GM12878 (cell line): ENCODE measurements around the gene PDE1C. TPM values are rescaled to one million over a fixed set of nuclear protein-coding genes. Genes with fewer than 3 reads are reported as not detected.

Experiments used
- ATAC-seq: fragments of 200-7000 bp; cut with Tn5 transposase; 3 replicates; pipeline ENCODE4 v1.9.1; 2020; ENCODE audit warnings: mild to moderate bottlenecking, moderate library complexity
- BruUV-seq: library from RNA; stranded (reverse); fragments of 400-500 nt; replicated peaks from 2 replicates; lab custom pipeline; 2021; lab: Mats Ljungman, UMichigan
- CTCF ChIA-PET: fragments of 300-600 bp; sonication (Branson Sonifier 250); formaldehyde crosslinking; extraction: SDS; loops from one replicate; lab custom pipeline; 2021; ENCODE audit warnings: inconsistent platforms; lab: Yijun Ruan, JAX
- POLR2A ChIA-PET: fragments of 350-600 bp; formaldehyde crosslinking; extraction: SDS; loops from one replicate; lab custom pipeline; 2021; ENCODE audit warnings: inconsistent platforms; lab: Charles Lee
- RAD21 ChIA-PET: fragments of 300-600 bp; sonication (Branson Sonifier 250); formaldehyde crosslinking; loops from one replicate; lab custom pipeline; 2023; ENCODE audit warnings: antibody characterized with exemption; ENCODE audit not compliant: unreplicated experiment; lab: Charles Lee
- SMC1A ChIA-PET: fragments of 300-600 bp; sonication (Branson Sonifier 250); formaldehyde crosslinking; loops from one replicate; lab custom pipeline; 2023; ENCODE audit not compliant: unreplicated experiment, uncharacterized antibody; lab: Charles Lee
- DNase-seq: peaks from one replicate; pipeline ENCODE4 v3.0.0-alpha.2; 2011; ENCODE audit warnings: low read depth, low spot score
- FAIRE-seq: peaks from 3 replicates; lab custom pipeline; 2011; peaks lifted over from hg19 to GRCh38; lab: Jason Lieb, UNC
- H2AFZ ChIP-seq: 2 replicates; pipeline ENCODE4 v1.6.0; 2011; ENCODE audit warnings: low read depth, low read length, control low read depth; ENCODE audit not compliant: control insufficient read depth
- H3K27ac ChIP-seq: 2 replicates; pipeline ENCODE4 v1.5.1; 2011; ENCODE audit warnings: control low read depth; ENCODE audit not compliant: control insufficient read depth, insufficient read depth
- H3K27me3 ChIP-seq, 2 experiments: replicated peaks in 1 of 2; 2 replicates each; pipeline versions ENCODE4 v1.6.0 to v1.6.1; 2011; ENCODE audit warnings: low read length in 1 of 2; ENCODE audit not compliant: control insufficient read depth in 2 of 2, insufficient read depth in 2 of 2
- H3K36me3 ChIP-seq, 2 experiments: 2 replicates each; pipeline ENCODE4 v1.5.1; 2011; ENCODE audit warnings: low read length in 1 of 2; ENCODE audit not compliant: control insufficient read depth in 2 of 2, insufficient read depth in 2 of 2
- H3K4me1 ChIP-seq: 2 replicates; pipeline ENCODE4 v1.6.1; 2011; ENCODE audit warnings: mild to moderate bottlenecking, low read length, moderate library complexity, mixed read lengths; ENCODE audit not compliant: control insufficient read depth, insufficient read depth
- H3K4me2 ChIP-seq: 2 replicates; pipeline ENCODE4 v1.6.0; 2011; ENCODE audit warnings: control low read depth; ENCODE audit not compliant: control insufficient read depth, insufficient read depth
- H3K4me3 ChIP-seq: fragments of 200-600 bp; sonication (generic); 2 replicates; pipeline ENCODE4 v1.5.1; 2016
- H3K79me2 ChIP-seq: 2 replicates; pipeline ENCODE4 v1.6.0; 2011; ENCODE audit warnings: low read length; ENCODE audit not compliant: control insufficient read depth, insufficient read depth
- H3K9ac ChIP-seq: 2 replicates; pipeline ENCODE4 v1.8.0; 2011; ENCODE audit warnings: low read length, control low read depth, mixed read lengths; ENCODE audit not compliant: control insufficient read depth, insufficient read depth
- H3K9me3 ChIP-seq: replicated peaks from 3 replicates; pipeline ENCODE4 v1.5.1; 2011; ENCODE audit warnings: mild to moderate bottlenecking, low read length; ENCODE audit not compliant: control insufficient read depth, insufficient read depth
- H4K20me1 ChIP-seq: 2 replicates; pipeline ENCODE4 v1.6.0; 2011; ENCODE audit not compliant: control insufficient read depth, insufficient read depth
- CBX5 ChIP-seq: sonication (generic); IDR thresholded peaks from 2 replicates; pipeline ENCODE4 v1.6.1; 2016; ENCODE audit warnings: low read depth, moderate library complexity, mild to moderate bottlenecking, inconsistent platforms
- CEBPB ChIP-seq, 2 experiments: fragments of 150-350 bp in 1 of 2; IDR thresholded peaks; 2 replicates each; pipeline ENCODE4 v1.6.1; 2012 to 2014; ENCODE audit warnings: low read depth in 2 of 2, low read length in 2 of 2, borderline replicate concordance in 1 of 2, inconsistent platforms in 1 of 2
- HDAC2 ChIP-seq: fragments of 200-600 bp; sonication (generic); IDR thresholded peaks from 2 replicates; pipeline ENCODE4 v1.6.1; 2017
- SP1 ChIP-seq: IDR thresholded peaks from one replicate; pipeline ENCODE4 v1.6.1; 2011; ENCODE audit warnings: low read depth, low read length
- TBL1XR1 ChIP-seq: IDR thresholded peaks from 2 replicates; pipeline ENCODE4 v1.6.1; 2012; ENCODE audit warnings: low read depth, low read length, improper control_type of control experiment
- WRNIP1 ChIP-seq: IDR thresholded peaks from 2 replicates; pipeline ENCODE4 v1.6.1; 2011; ENCODE audit warnings: low read depth, low read length, improper control_type of control experiment, borderline replicate concordance
- WGBS: methylation state at CpG from one replicate; pipeline ENCODE4 v1.1.6; 2016; ENCODE audit warnings: low lambda C conversion rate; ENCODE audit not compliant: insufficient replicate concordance, insufficient coverage; ENCODE audit errors: missing lambda C conversion rate; 5-methylcytosine and 5-hydroxymethylcytosine counted together
- in situ Hi-C: fragments of 300-500 bp; cut with MboI; formaldehyde crosslinking; loops from 9 replicates; pipeline ENCODE4 v1.14.3; 2018; ENCODE audit warnings: mixed read lengths
- intact Hi-C: fragments of 100-400 bp; cut with micrococcal nuclease; formaldehyde crosslinking; loops from one replicate; pipeline ENCODE4 v1.14.2; 2022; ENCODE audit not compliant: unreplicated experiment
- polyA plus RNA-seq, 11 experiments: library from polyadenylated mRNA; depleted of rRNA in 4 of 11; unstranded in 6 of 11; stranded (reverse) in 5 of 11; fragments of >200 nt; fragmentation: Nextera tagmentation in 4 of 11; fragmentation: Illumina TruSeq in 1 of 11; extraction: Ambion mirVana in 4 of 11; extraction: Trizol in 1 of 11; gene quantifications; 1 replicate in 1 of 11; 2 replicates in 10 of 11; pipeline versions ENCODE4 v1.2.1 to v1.2.3, GENCODE V29; 2011 to 2016; ENCODE audit warnings: inconsistent platforms in 2 of 11, missing spikeins in 2 of 11, low read depth in 1 of 11
- total RNA-seq, 4 experiments: library from RNA; depleted of rRNA in 3 of 4; stranded (reverse); fragments of >200 nt in 3 of 4; fragmentation: Illumina TruSeq in 1 of 4; extraction: Trizol in 1 of 4; gene quantifications; 2 replicates each; pipeline versions ENCODE4 v1.2.1 to v1.2.3, GENCODE V29; 2013 to 2021
- TF ChIP-seq, protein P1 (sequence below): fragments of 450-650 bp; IDR thresholded peaks from 2 replicates; pipeline ENCODE4 v1.6.1; 2016; ENCODE audit warnings: mild to moderate bottlenecking
- TF ChIP-seq, protein P2 (sequence below): IDR thresholded peaks from 2 replicates; pipeline ENCODE4 v1.6.1; 2011; ENCODE audit warnings: borderline replicate concordance, low read depth, mild to moderate bottlenecking, moderate library complexity, mixed read lengths, low read length; ENCODE audit not compliant: insufficient read depth; ENCODE audit errors: extremely low read length

The PDE1C gene
- total and polyA plus RNA-seq, 10 of the 15 experiments (the other 5 are each of a cell fraction or from before 2014, with no cell fraction given): 0.29 to 2.3 (median 0.70) TPM

DNA sequence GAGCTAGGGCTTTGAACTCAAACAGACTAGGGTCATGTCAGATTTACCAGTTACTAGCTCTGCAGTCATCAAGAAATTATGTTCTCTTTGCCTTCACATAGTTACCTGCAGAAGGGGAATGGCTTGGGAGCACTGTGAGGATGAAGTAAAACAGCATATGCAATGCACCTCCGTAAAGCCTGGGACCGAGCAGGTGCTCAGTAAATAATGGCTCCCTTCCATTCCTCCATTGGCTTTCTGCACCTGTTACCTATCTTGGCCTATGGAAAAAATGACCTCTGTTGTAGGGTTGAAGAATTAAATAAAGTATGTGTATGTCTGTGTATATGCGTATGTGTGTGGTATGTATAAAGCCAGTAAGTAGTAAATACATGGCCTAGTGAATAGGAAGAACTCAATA lies 78.8 kb downstream of the PDE1C start (continued):
- TF ChIP-seq, protein P1, sequence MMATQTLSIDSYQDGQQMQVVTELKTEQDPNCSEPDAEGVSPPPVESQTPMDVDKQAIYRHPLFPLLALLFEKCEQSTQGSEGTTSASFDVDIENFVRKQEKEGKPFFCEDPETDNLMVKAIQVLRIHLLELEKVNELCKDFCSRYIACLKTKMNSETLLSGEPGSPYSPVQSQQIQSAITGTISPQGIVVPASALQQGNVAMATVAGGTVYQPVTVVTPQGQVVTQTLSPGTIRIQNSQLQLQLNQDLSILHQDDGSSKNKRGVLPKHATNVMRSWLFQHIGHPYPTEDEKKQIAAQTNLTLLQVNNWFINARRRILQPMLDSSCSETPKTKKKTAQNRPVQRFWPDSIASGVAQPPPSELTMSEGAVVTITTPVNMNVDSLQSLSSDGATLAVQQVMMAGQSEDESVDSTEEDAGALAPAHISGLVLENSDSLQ: no peak
- TF ChIP-seq TBL1XR1 (no peak), HDAC2 (no peak), CBX5 (no peak), SP1 (no peak)
- TF ChIP-seq, protein P2, sequence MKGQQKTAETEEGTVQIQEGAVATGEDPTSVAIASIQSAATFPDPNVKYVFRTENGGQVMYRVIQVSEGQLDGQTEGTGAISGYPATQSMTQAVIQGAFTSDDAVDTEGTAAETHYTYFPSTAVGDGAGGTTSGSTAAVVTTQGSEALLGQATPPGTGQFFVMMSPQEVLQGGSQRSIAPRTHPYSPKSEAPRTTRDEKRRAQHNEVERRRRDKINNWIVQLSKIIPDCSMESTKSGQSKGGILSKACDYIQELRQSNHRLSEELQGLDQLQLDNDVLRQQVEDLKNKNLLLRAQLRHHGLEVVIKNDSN: no peak

DNA sequence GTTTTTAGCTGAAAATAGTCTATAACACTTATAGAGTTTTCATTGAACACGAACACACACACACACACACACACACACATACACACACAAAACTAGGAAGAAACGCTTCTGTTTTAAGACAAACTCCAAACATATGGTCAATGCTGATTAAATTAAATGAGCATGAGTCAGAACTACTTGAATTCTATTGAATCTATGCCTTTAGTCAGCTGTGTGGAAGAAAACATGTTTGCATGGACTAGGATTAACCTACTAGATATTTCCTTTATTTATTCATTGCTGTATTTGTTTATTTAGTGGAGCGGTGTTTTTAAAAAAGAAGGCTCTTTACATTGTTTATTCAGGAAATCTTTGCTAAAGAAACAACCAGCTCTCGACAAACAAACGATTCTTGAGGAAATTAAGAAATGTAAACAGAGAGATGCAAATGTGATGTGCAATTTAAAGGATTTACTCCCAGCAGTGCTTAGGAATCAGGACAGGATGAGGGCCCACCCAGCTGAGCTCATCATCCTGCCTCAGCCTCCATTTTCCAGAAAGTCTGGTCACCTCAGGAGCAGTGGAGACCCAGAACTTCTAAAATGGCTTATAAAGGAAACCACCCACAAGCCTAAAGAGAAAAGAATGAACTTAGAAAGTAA lies 83.2 kb downstream of the PDE1C start:
- ChIA-PET RAD21 (no interaction called here), CTCF (no interaction called here), SMC1A (interaction anchor here (0.6 kb wide), 1 partner anchor 543 kb away, joined by 3 read pairs; no protein-coding TSS in a partner anchor), POLR2A (no interaction called here)
- ATAC-seq (no peak), DNase-seq (no peak), FAIRE-seq (no peak)
- no TSS peak for BruUV-seq
- Histone ChIP-seq H3K4me3 (no peak overlapping the region), H3K27me3 (no peaks in the 10 kb centered on the region), H3K9ac (no peak overlapping the region), H3K36me3 (no peaks in the 10 kb centered on the region), H3K4me1 (no peaks in the 10 kb centered on the region), H3K9me3 (no peaks in the 10 kb centered on the region; the same call in 2 of the 3 replicates), H3K4me2 (no peak overlapping the region), H2AFZ (no peak overlapping the region), H3K79me2 (no peaks in the 10 kb centered on the region), H4K20me1 (no peaks in the 10 kb centered on the region), H3K27ac (no peak overlapping the region)
- in situ Hi-C loops: no loop called here
- intact Hi-C loops: no loop called here
- TF ChIP-seq WRNIP1 (no peak), CEBPB (IDR thresholded peaks at IDR 0.05; ENCODE audit: borderline replicate concordance in 1 of 2, low read depth in 2 of 2, low read length in 2 of 2) (no peak)
- WGBS: 40% methylated on average over 5 of the region's 5 CpGs
